Neural cell (in vitro differentiated cells): ENCODE data around the gene ARHGAP24.

Experiments
- EZH2 ChIP-seq: fragments of 200-600, 300-800 bp; shearing (Covaris generic), sonication (generic); IDR thresholded peaks from 2 replicates; pipeline ENCODE4 v1.6.1; 2014; ENCODE audit warnings: antibody characterized with exemption, low read length, borderline replicate concordance, mild to moderate bottlenecking; ENCODE audit not compliant: insufficient read depth, poor library complexity, severe bottlenecking
- POLR2AphosphoS5 ChIP-seq: IDR thresholded peaks from 2 replicates; pipeline ENCODE4 v1.6.1; 2012
- TF ChIP-seq, protein P1 (sequence below): fragments of 450-650 bp; IDR thresholded peaks from 2 replicates; pipeline ENCODE4 v1.5.1; 2014; ENCODE audit warnings: antibody characterized with exemption, mild to moderate bottlenecking, moderate library complexity; ENCODE audit not compliant: poor library complexity, severe bottlenecking

DNA sequence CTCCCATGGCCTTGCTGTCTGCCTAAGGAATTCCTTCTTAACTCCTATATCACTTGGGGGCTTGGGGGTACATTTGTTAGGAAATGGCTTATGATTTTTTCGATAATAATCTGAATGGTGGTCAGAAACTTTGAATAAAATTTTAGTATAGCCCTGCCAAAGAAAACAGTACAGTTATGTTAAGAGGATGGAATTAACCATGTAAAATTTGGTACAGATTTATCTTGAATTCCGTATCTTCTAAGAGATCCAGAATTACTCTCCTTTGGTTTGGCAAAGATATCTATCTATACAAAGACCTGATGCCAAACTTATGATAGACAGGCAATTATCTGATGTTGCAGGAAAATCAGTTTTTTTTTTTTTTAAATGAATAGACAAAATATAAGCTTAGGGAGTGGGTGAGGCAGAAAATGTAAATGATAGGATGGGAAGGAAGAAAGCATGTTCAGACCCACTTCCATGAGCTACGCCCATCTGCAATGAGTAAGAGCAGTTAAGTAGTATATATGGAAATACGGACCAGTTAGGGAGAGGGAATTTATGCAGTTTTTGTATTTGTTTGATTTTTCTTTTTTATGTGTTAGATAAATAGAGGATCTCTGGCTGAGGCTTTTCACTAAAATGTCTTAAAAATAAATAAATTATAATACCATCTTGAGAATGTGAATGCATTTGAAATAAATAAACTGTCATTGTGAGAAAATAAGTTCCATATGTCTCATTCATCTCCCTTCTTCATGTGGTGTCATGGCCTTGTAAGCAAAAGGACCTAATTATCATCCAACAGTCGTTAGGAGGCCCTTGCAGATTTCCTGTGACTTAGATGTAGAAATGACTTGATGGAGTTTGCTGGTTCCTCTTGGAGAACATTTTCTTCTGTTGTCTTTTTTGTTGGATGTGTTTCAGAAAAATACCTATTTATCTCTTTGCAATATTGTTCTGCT, 389.6 kb downstream of the ARHGAP24 start:
- TF ChIP-seq EZH2 = no peak
- TF ChIP-seq, protein P1, sequence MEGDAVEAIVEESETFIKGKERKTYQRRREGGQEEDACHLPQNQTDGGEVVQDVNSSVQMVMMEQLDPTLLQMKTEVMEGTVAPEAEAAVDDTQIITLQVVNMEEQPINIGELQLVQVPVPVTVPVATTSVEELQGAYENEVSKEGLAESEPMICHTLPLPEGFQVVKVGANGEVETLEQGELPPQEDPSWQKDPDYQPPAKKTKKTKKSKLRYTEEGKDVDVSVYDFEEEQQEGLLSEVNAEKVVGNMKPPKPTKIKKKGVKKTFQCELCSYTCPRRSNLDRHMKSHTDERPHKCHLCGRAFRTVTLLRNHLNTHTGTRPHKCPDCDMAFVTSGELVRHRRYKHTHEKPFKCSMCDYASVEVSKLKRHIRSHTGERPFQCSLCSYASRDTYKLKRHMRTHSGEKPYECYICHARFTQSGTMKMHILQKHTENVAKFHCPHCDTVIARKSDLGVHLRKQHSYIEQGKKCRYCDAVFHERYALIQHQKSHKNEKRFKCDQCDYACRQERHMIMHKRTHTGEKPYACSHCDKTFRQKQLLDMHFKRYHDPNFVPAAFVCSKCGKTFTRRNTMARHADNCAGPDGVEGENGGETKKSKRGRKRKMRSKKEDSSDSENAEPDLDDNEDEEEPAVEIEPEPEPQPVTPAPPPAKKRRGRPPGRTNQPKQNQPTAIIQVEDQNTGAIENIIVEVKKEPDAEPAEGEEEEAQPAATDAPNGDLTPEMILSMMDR = no peak
- no peak for TF ChIP-seq POLR2AphosphoS5
